Lung (tissue), 12 donors: ENCODE results near the gene FOXRED1. TPM values are rescaled to one million over a fixed set of nuclear protein-coding genes. Genes with fewer than 3 reads are reported as not detected.

Experiments
- ATAC-seq: fragments of 200-7000 bp; cut with Tn5 transposase; one replicate; pipeline ENCODE4 v1.9.1; 2020; ENCODE audit warnings: moderate number of reproducible peaks; ENCODE audit not compliant: insufficient read depth, low FRiP score
- DNase-seq, 3 donors: peaks; one replicate each; pipeline ENCODE4 v3.0.0-alpha.2; 2013 to 2017
- H3K27ac ChIP-seq, 2 donors: one replicate each; pipeline ENCODE4 v1.5.1; 2013; ENCODE audit warnings: mild to moderate bottlenecking in 2 of 2, moderate library complexity in 2 of 2, control low read depth in 1 of 2, inconsistent platforms in 1 of 2, low read depth in 1 of 2, low read length in 1 of 2
- H3K27me3 ChIP-seq, 3 donors: one replicate each; pipeline ENCODE4 v1.5.1; 2013; ENCODE audit warnings: low read length in 2 of 3; ENCODE audit not compliant: control insufficient read depth in 3 of 3, insufficient read depth in 3 of 3
- H3K36me3 ChIP-seq, 4 donors: one replicate each; pipeline ENCODE4 v1.5.1; 2013; ENCODE audit warnings: low read length in 4 of 4, mild to moderate bottlenecking in 1 of 4, moderate library complexity in 1 of 4; ENCODE audit not compliant: control insufficient read depth in 4 of 4, insufficient read depth in 4 of 4
- H3K4me1 ChIP-seq, 5 donors: one replicate each; pipeline ENCODE4 v1.5.1; 2013; ENCODE audit warnings: low read length in 5 of 5, mild to moderate bottlenecking in 2 of 5, moderate library complexity in 1 of 5; ENCODE audit not compliant: control insufficient read depth in 5 of 5, insufficient read depth in 5 of 5
- H3K4me3 ChIP-seq: one replicate; pipeline ENCODE4 v1.5.1; 2013; ENCODE audit warnings: mild to moderate bottlenecking, control low read depth, moderate library complexity
- H3K9ac ChIP-seq, 2 donors: one replicate each; pipeline ENCODE4 v1.5.1; 2013; ENCODE audit warnings: low read length in 2 of 2, control low read depth in 1 of 2; ENCODE audit not compliant: insufficient read depth in 1 of 2
- H3K9me3 ChIP-seq, 4 donors: one replicate each; pipeline ENCODE4 v1.5.1; 2013; ENCODE audit warnings: low read length in 3 of 4, mild to moderate bottlenecking in 1 of 4, moderate library complexity in 1 of 4; ENCODE audit not compliant: control insufficient read depth in 4 of 4, insufficient read depth in 3 of 4
- WGBS, 2 donors: extraction: QIAGEN DNeasy Blood & Tissue Kit; methylation state at CpG; one replicate each; pipeline ENCODE4 v1.1.7; 2013; 5-methylcytosine and 5-hydroxymethylcytosine counted together
- polyA plus RNA-seq, 2 donors: library from polyadenylated mRNA; stranded (reverse); fragments of 200-250 nt; gene quantifications; one replicate each; pipeline ENCODE4 v1.2.1, GENCODE V29; 2013
- total RNA-seq, 2 donors: library from RNA; depleted of rRNA in 1 of 2; stranded (reverse); fragments of >200 nt in 1 of 2; gene quantifications; one replicate each; pipeline ENCODE4 v1.2.1, GENCODE V29; 2014 to 2021
- TF ChIP-seq, protein P1 (sequence below): IDR thresholded peaks from 2 replicates; pipeline ENCODE4 v1.5.1; 2012; ENCODE audit warnings: mild to moderate bottlenecking; ENCODE audit errors: control extremely low read depth, extremely low read depth
- donor health status: control.
- donor health status: control.
- donor health status: Bipolar disorder and iron deficiency.
- donor health status: healthy.
- donor health status: DM: yes; HTN: yes; CAD: no.

Gene FOXRED1
- total and polyA plus RNA-seq, 4 donors, result 18.0 to 28.4 (median 20.7) TPM

- DNase-seq (no peak), ATAC-seq (no peak)
- Histone ChIP-seq H3K36me3 (peaks cover 5 to 17% (median 9%) of the 10 kb centered on the region in 4 donors), H3K4me3 (no peak overlapping the region), H3K4me1 (no peaks in the 10 kb centered on the region), H3K27me3 (no peaks in the 10 kb centered on the region), H3K27ac (no peak overlapping the region), H3K9me3 (no peaks in the 10 kb centered on the region), H3K9ac (no peak overlapping the region)
- 94% methylated on average over 4 of the region's 4 CpGs for WGBS, 2 donors
- TF ChIP-seq, protein P1, sequence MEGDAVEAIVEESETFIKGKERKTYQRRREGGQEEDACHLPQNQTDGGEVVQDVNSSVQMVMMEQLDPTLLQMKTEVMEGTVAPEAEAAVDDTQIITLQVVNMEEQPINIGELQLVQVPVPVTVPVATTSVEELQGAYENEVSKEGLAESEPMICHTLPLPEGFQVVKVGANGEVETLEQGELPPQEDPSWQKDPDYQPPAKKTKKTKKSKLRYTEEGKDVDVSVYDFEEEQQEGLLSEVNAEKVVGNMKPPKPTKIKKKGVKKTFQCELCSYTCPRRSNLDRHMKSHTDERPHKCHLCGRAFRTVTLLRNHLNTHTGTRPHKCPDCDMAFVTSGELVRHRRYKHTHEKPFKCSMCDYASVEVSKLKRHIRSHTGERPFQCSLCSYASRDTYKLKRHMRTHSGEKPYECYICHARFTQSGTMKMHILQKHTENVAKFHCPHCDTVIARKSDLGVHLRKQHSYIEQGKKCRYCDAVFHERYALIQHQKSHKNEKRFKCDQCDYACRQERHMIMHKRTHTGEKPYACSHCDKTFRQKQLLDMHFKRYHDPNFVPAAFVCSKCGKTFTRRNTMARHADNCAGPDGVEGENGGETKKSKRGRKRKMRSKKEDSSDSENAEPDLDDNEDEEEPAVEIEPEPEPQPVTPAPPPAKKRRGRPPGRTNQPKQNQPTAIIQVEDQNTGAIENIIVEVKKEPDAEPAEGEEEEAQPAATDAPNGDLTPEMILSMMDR, result no peak
Observed at GRCh38 chr11:126256216-126256615, 12.7 kb upstream of the FOXRED1 start.

DNA sequence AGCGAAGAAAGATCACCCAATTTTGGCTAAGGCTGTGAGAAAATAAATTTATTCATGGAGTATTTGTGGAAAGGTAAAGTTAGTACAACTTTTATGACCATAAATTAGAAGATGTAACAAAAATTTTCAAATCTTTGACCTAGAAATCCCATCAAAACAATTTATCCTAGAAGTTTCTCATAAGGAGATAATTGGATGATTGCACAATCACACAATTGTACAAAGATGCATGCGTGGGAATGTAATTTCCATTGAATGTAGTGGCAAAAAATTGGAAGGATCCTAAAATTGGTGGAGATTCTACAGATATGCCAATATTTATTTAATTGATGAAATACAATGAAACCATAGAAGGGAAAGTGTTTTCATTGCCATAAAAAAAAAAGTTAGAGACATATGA lies 11.8 kb upstream of the FOXRED1 start:
- ATAC-seq, result no peak
- no peaks in the 10 kb centered on the region for H3K27me3 ChIP-seq
- TF ChIP-seq, protein P1, result no peak

GRCh38 chr11:126257764-126258163 lies 11.2 kb upstream of the FOXRED1 start:
- no peak overlapping the region for H3K4me3 ChIP-seq
- H3K27ac ChIP-seq, result no peak overlapping the region
- 92 to 96% methylated on average over 2 of the region's 2 CpGs for WGBS, 2 donors
- H3K4me1 ChIP-seq, result no peaks in the 10 kb centered on the region
- DNase-seq, result no peak
- TF ChIP-seq, protein P1, result no peak
- ATAC-seq, result no peak
- H3K27me3 ChIP-seq, result no peaks in the 10 kb centered on the region
- no peaks in the 10 kb centered on the region for H3K9me3 ChIP-seq
- H3K9ac ChIP-seq, result no peak overlapping the region
- peaks cover 12 to 18% (median 15%) of the 10 kb centered on the region in 4 donors for H3K36me3 ChIP-seq

More for the DNA sequence above, 11.8 kb upstream of the FOXRED1 start:
- H3K4me3 ChIP-seq, result no peak overlapping the region
- H3K4me1 ChIP-seq, result no peaks in the 10 kb centered on the region
- DNase-seq, result no peak
- no peaks in the 10 kb centered on the region for H3K9me3 ChIP-seq
- no peak overlapping the region for H3K9ac ChIP-seq
- 91 to 92% methylated on average over 2 of the region's 2 CpGs for WGBS, 2 donors
- peaks cover 9 to 18% (median 11%) of the 10 kb centered on the region in 4 donors for H3K36me3 ChIP-seq
- no peak overlapping the region for H3K27ac ChIP-seq

- Histone ChIP-seq H3K36me3 (peaks cover 39 to 53% (median 43%) of the 10 kb centered on the region in 4 donors), H3K27me3 (no peaks in the 10 kb centered on the region), H3K4me3 (no peak overlapping the region), H3K27ac (no peak overlapping the region), H3K9ac (no peak overlapping the region), H3K4me1 (no peaks in the 10 kb centered on the region), H3K9me3 (no peaks in the 10 kb centered on the region)
- 94 to 98% methylated on average over 6 of the region's 6 CpGs for WGBS, 2 donors
- TF ChIP-seq, protein P1, result no peak
- no peak for ATAC-seq
- no peak for DNase-seq
Observed at GRCh38 chr11:126262216-126262615, 6.7 kb upstream of the FOXRED1 start.
